Panc1 (cell line): ENCODE measurements around the gene ITGB6. TPM values are rescaled to one million over a fixed set of nuclear protein-coding genes. Genes with fewer than 3 reads are reported as not detected.

Experiments used
- ATAC-seq: fragments of 200-7000 bp; cut with Tn5 transposase; 2 replicates; pipeline ENCODE4 v1.9.1; 2020; ENCODE audit warnings: mild to moderate bottlenecking, moderate library complexity
- BruUV-seq: library from RNA; stranded (reverse); fragments of 400-500 nt; replicated peaks from 2 replicates; lab custom pipeline; 2021; lab: Mats Ljungman, UMichigan
- CTCF ChIA-PET: fragments of 300-600 bp; sonication (Branson Sonifier 250); formaldehyde crosslinking; loops from one replicate; lab custom pipeline; 2022; ENCODE audit warnings: antibody characterized with exemption; lab: Charles Lee
- POLR2A ChIA-PET: fragments of 300-600 bp; sonication (Branson Sonifier 250); formaldehyde crosslinking; loops from one replicate; lab custom pipeline; 2022; ENCODE audit warnings: antibody characterized with exemption; lab: Charles Lee
- DNase-seq: peaks from one replicate; pipeline ENCODE4 v3.0.0-alpha.2; 2010; ENCODE audit warnings: low read depth, low spot score
- H3K27ac ChIP-seq: 2 replicates; pipeline ENCODE4 v1.5.1; 2011; ENCODE audit warnings: mild to moderate bottlenecking, low read length, inconsistent platforms
- H3K27me3 ChIP-seq: fragments of 200-500 bp; sonication (Bioruptor generic); 2 replicates; pipeline ENCODE4 v1.6.0; 2014; ENCODE audit warnings: low read length, inconsistent platforms; ENCODE audit not compliant: control insufficient read depth, insufficient read depth
- H3K36me3 ChIP-seq: fragments of 200-500 bp; sonication (Bioruptor generic); 2 replicates; pipeline ENCODE4 v1.5.1; 2014; ENCODE audit warnings: inconsistent platforms, mild to moderate bottlenecking, low read length, moderate library complexity; ENCODE audit not compliant: control insufficient read depth, insufficient read depth
- H3K4me1 ChIP-seq: 2 replicates; pipeline ENCODE4 v1.5.1; 2011; ENCODE audit warnings: inconsistent platforms, mild to moderate bottlenecking, low read length, moderate library complexity; ENCODE audit not compliant: control insufficient read depth, insufficient read depth
- H3K4me3 ChIP-seq, 2 experiments: 2 replicates each; pipeline ENCODE4 v1.5.1; 2011 to 2012; ENCODE audit warnings: low read depth in 2 of 2, low read length in 2 of 2, mild to moderate bottlenecking in 2 of 2, inconsistent platforms in 1 of 2, moderate library complexity in 1 of 2
- H3K9me3 ChIP-seq: fragments of 200-500 bp; sonication (Bioruptor generic); 2 replicates; pipeline ENCODE4 v1.5.1; 2014; ENCODE audit warnings: low read depth, mild to moderate bottlenecking, inconsistent platforms, low read length, moderate library complexity; ENCODE audit not compliant: control insufficient read depth, insufficient read depth
- CTCF ChIP-seq: fragments of 450-650 bp; IDR thresholded peaks from 2 replicates; pipeline ENCODE4 v1.5.1; 2017; ENCODE audit warnings: mild to moderate bottlenecking
- POLR2AphosphoS5 ChIP-seq: IDR thresholded peaks from 2 replicates; pipeline ENCODE4 v1.6.1; 2012; ENCODE audit warnings: mild to moderate bottlenecking, low read depth, low read length, moderate library complexity
- REST ChIP-seq, 2 experiments: IDR thresholded peaks; 2 replicates each; pipeline ENCODE4 v1.6.1; 2011 to 2012; ENCODE audit warnings: low read depth in 2 of 2, control low read depth in 1 of 2, low read length in 1 of 2, mild to moderate bottlenecking in 1 of 2, moderate library complexity in 1 of 2; ENCODE audit not compliant: insufficient read depth in 1 of 2
- SIN3A ChIP-seq: IDR thresholded peaks from 2 replicates; pipeline ENCODE4 v1.6.1; 2012; ENCODE audit warnings: low read depth, mild to moderate bottlenecking, low read length, moderate library complexity, borderline replicate concordance; ENCODE audit not compliant: insufficient read depth
- TCF7L2 ChIP-seq: IDR thresholded peaks from 2 replicates; pipeline ENCODE4 v1.6.1; 2011; ENCODE audit warnings: mild to moderate bottlenecking, low read depth, low read length, inconsistent platforms
- in situ Hi-C: cut with HindIII; loops from 2 replicates; pipeline ENCODE4 v1.10.0; 2016; ENCODE audit warnings: low sequenced_read_pairs, low pct_unique_long_range_greater_than_20kb
- intact Hi-C: fragments of 100-400 bp; cut with micrococcal nuclease; formaldehyde crosslinking; loops from one replicate; pipeline ENCODE4 v1.10.0; 2022; ENCODE audit not compliant: unreplicated experiment
- total RNA-seq: library from RNA; stranded (reverse); gene quantifications from one replicate; pipeline ENCODE4 v1.2.1, GENCODE V29; 2021; ENCODE audit not compliant: unreplicated experiment

The ITGB6 gene
- total RNA-seq, 1 experiment from 2014 or later, result 0.08 TPM

- no peak for TF ChIP-seq CTCF
- TF ChIP-seq TCF7L2, result no peak
- TF ChIP-seq SIN3A, result no peak
- no peak for TF ChIP-seq REST (IDR thresholded peaks at IDR 0.05; ENCODE audit: insufficient read depth in 1 of 2, low read depth in 2 of 2, low read length in 1 of 2)
- TF ChIP-seq POLR2AphosphoS5, result no peak
- no TSS peak for BruUV-seq
- H3K36me3 ChIP-seq, result no peaks in the 10 kb centered on the region
- intact Hi-C loops, result no loop called here
- H3K27me3 ChIP-seq, result no peaks in the 10 kb centered on the region
- CTCF ChIA-PET, result no interaction called here
- no peak for ATAC-seq
- peak overlapping the region; percentile 83 for H3K27ac ChIP-seq
- H3K9me3 ChIP-seq, result no peaks in the 10 kb centered on the region
- POLR2A ChIA-PET, result interaction anchor here (0.7 kb wide), 1 partner anchor 498 kb away, joined by 4 read pairs; no protein-coding TSS in a partner anchor
- H3K4me1 ChIP-seq, result peaks cover 63% of the 10 kb centered on the region
- in situ Hi-C loops, result no loop called here
- H3K4me3 ChIP-seq, result no peak overlapping the region
- no peak for DNase-seq
These were observed 28.3 kb upstream of the ITGB6 start for GRCh38 chr2:160228141-160228917.

GRCh38 chr2:160227293-160227915 lies 27.3 kb upstream of the ITGB6 start:
- no TSS peak for BruUV-seq
- H3K27me3 ChIP-seq, result no peaks in the 10 kb centered on the region
- H3K4me3 ChIP-seq, result no peak overlapping the region
- peak overlapping the region; percentile 83 for H3K27ac ChIP-seq
- POLR2A ChIA-PET, result no interaction called here
- in situ Hi-C loops (no loop called here), intact Hi-C loops (no loop called here)
- no peak for DNase-seq
- no peaks in the 10 kb centered on the region for H3K9me3 ChIP-seq
- CTCF ChIA-PET, result no interaction called here
- no peaks in the 10 kb centered on the region for H3K36me3 ChIP-seq
- TF ChIP-seq REST (IDR thresholded peaks at IDR 0.05; ENCODE audit: insufficient read depth in 1 of 2, low read depth in 2 of 2, low read length in 1 of 2) (no peak), TCF7L2 (no peak), CTCF (no peak), SIN3A (no peak), POLR2AphosphoS5 (no peak)
- H3K4me1 ChIP-seq, result peaks cover 72% of the 10 kb centered on the region
- ATAC-seq, result no peak
